Cardiac fibroblast (primary cell): Measurements from ENCODE around the gene POLR1A.

Source experiments
- DNase-seq, 2 donors: peaks; one replicate each; pipeline versions ENCODE4 v3.0.0 to v3.0.0-alpha.2; 2010; ENCODE audit warnings: low read depth in 2 of 2
- H3K4me3 ChIP-seq, 2 donors: replicated peaks in 1 of 2; 1 replicate in 1 of 2; 2 replicates in 1 of 2; pipeline ENCODE4 v1.5.1; 2011; ENCODE audit warnings: low read depth in 2 of 2, low read length in 2 of 2, mild to moderate bottlenecking in 2 of 2, moderate library complexity in 1 of 2
- CTCF ChIP-seq: IDR thresholded peaks from one replicate; pipeline ENCODE4 v1.5.1; 2011; ENCODE audit warnings: low read depth, mild to moderate bottlenecking, low read length, inconsistent platforms

POLR1A gene

GRCh38 chr2:86035883-86036668 lies 69.6 kb downstream of the POLR1A start:
- DNase-seq, result peak; percentile 86 to 88
- TF ChIP-seq CTCF, result peak; percentile 63
- H3K4me3 ChIP-seq, result no peak overlapping the region

GRCh38 chr2:86035376-86035882 lies 70.3 kb downstream of the POLR1A start:
- no peak for DNase-seq
- no peak for TF ChIP-seq CTCF
- H3K4me3 ChIP-seq, result no peak overlapping the region

- no peak for TF ChIP-seq CTCF
- H3K4me3 ChIP-seq, result no peak overlapping the region
- DNase-seq, result no peak
Measured at GRCh38 chr2:86033751-86034692, 71.7 kb downstream of the POLR1A start.

- no peak for TF ChIP-seq CTCF
- no peak overlapping the region for H3K4me3 ChIP-seq
- DNase-seq, result no peak
Measured at GRCh38 chr2:86032861-86033595, 72.7 kb downstream of the POLR1A start.

GRCh38 chr2:86031606-86032005 lies 74.1 kb downstream of the POLR1A start:
- H3K4me3 ChIP-seq, result no peak overlapping the region
- no peak for DNase-seq
- no peak for TF ChIP-seq CTCF

GRCh38 chr2:86031151-86031550 lies 74.5 kb downstream of the POLR1A start:
- no peak for DNase-seq
- no peak overlapping the region for H3K4me3 ChIP-seq
- TF ChIP-seq CTCF, result no peak
